Progenitor cell of endocrine pancreas (in vitro differentiated cells): ENCODE measurements around the gene MTA3. TPM values are rescaled to one million over a fixed set of nuclear protein-coding genes. Genes with fewer than 3 reads are reported as not detected.

ENCODE experiments used
- DNase-seq: peaks from one replicate; pipeline ENCODE4 v3.0.0; 2021; ENCODE audit warnings: low spot score; ENCODE audit not compliant: unreplicated experiment
- H3K27ac Mint-ChIP-seq: 2 replicates; pipeline ENCODE4 v1.8.0; 2021; ENCODE audit warnings: mild to moderate bottlenecking, moderate library complexity, mixed read lengths
- H3K27me3 Mint-ChIP-seq: 2 replicates; pipeline ENCODE4 v1.8.0; 2021; ENCODE audit warnings: mixed read lengths
- H3K36me3 Mint-ChIP-seq: 2 replicates; pipeline ENCODE4 v1.8.0; 2022; ENCODE audit warnings: mixed read lengths; ENCODE audit not compliant: insufficient read depth
- H3K4me1 Mint-ChIP-seq: 2 replicates; pipeline ENCODE4 v1.8.0; 2021; ENCODE audit warnings: low read depth, mixed read lengths
- H3K4me3 Mint-ChIP-seq: 2 replicates; pipeline ENCODE4 v1.8.0; 2021; ENCODE audit warnings: low read depth, mild to moderate bottlenecking, moderate library complexity, mixed read lengths
- H3K9me3 Mint-ChIP-seq: 2 replicates; pipeline ENCODE4 v1.8.0; 2021; ENCODE audit warnings: low read depth, mixed read lengths
- CTCF ChIP-seq: fragments of 200-600 bp; sonication (generic); IDR thresholded peaks from one replicate; pipeline ENCODE4 v1.5.0; 2021; ENCODE audit warnings: antibody characterized with exemption, mild to moderate bottlenecking; ENCODE audit not compliant: unreplicated experiment
- total RNA-seq: library from RNA; stranded (reverse); gene quantifications from 2 replicates; pipeline ENCODE4 v1.2.1, GENCODE V29; 2021

The MTA3 gene
- total RNA-seq, 1 donor from 2014 or later, result 96.0 TPM

GRCh38 chr2:42770288-42771131 lies 202.1 kb downstream of the MTA3 start:
- H3K4me1 Mint-ChIP-seq, result peaks cover 1% of the 10 kb centered on the region
- no peak overlapping the region for H3K27ac Mint-ChIP-seq
- no peaks in the 10 kb centered on the region for H3K27me3 Mint-ChIP-seq
- H3K4me3 Mint-ChIP-seq, result no peak overlapping the region
- no peak for DNase-seq
- H3K36me3 Mint-ChIP-seq, result peaks cover 6% of the 10 kb centered on the region
- peaks cover 3% of the 10 kb centered on the region for H3K9me3 Mint-ChIP-seq
- peak; percentile 61 for TF ChIP-seq CTCF

- no peak for TF ChIP-seq CTCF
- H3K9me3 Mint-ChIP-seq, result peaks cover 3% of the 10 kb centered on the region
- H3K27me3 Mint-ChIP-seq, result no peaks in the 10 kb centered on the region
- no peak overlapping the region for H3K4me3 Mint-ChIP-seq
- no peak for DNase-seq
- peaks cover 1% of the 10 kb centered on the region for H3K4me1 Mint-ChIP-seq
- peaks cover 12% of the 10 kb centered on the region for H3K36me3 Mint-ChIP-seq
- no peak overlapping the region for H3K27ac Mint-ChIP-seq
These were observed 203.2 kb downstream of the MTA3 start for GRCh38 chr2:42771546-42772153.

GRCh38 chr2:42775186-42775585 lies 206.8 kb downstream of the MTA3 start:
- Mint-ChIP-seq H3K4me1 (peaks cover 1% of the 10 kb centered on the region), H3K27ac (no peak overlapping the region), H3K4me3 (no peak overlapping the region), H3K27me3 (no peaks in the 10 kb centered on the region), H3K36me3 (peaks cover 20% of the 10 kb centered on the region), H3K9me3 (peaks cover 9% of the 10 kb centered on the region)
- DNase-seq, result no peak
- TF ChIP-seq CTCF, result no peak

- H3K4me3 Mint-ChIP-seq, result no peak overlapping the region
- H3K36me3 Mint-ChIP-seq, result peaks cover 23% of the 10 kb centered on the region
- H3K9me3 Mint-ChIP-seq, result peaks cover 9% of the 10 kb centered on the region
- no peaks in the 10 kb centered on the region for H3K4me1 Mint-ChIP-seq
- no peak for DNase-seq
- no peaks in the 10 kb centered on the region for H3K27me3 Mint-ChIP-seq
- TF ChIP-seq CTCF, result no peak
- H3K27ac Mint-ChIP-seq, result no peak overlapping the region
These were observed 207.4 kb downstream of the MTA3 start for GRCh38 chr2:42775810-42776209.

GRCh38 chr2:42777883-42778805 lies 209.7 kb downstream of the MTA3 start:
- no peak for TF ChIP-seq CTCF
- Mint-ChIP-seq H3K27me3 (no peaks in the 10 kb centered on the region), H3K36me3 (peaks cover 41% of the 10 kb centered on the region), H3K27ac (no peak overlapping the region), H3K9me3 (peaks cover 18% of the 10 kb centered on the region), H3K4me3 (no peak overlapping the region), H3K4me1 (peaks cover 2% of the 10 kb centered on the region)
- no peak for DNase-seq
